GM12878 (cell line): ENCODE data around the gene KCNK5.

Experiments
- BHLHE40 ChIP-seq, 2 experiments: fragments of 450-650 bp in 1 of 2; IDR thresholded peaks; 2 replicates each; pipeline ENCODE4 v1.6.1; 2011 to 2017; ENCODE audit warnings: low read depth in 2 of 2, borderline replicate concordance in 1 of 2, improper control_type of control experiment in 1 of 2, low read length in 1 of 2, mild to moderate bottlenecking in 1 of 2
- CTCF ChIP-seq, 3 experiments: IDR thresholded peaks in 2 of 3; conservative IDR thresholded peaks in 1 of 3; 2 replicates each; pipeline ENCODE4 v1.5.1; 2011; ENCODE audit warnings: low read depth in 3 of 3, low read length in 3 of 3, mild to moderate bottlenecking in 3 of 3, control low read depth in 2 of 3, moderate library complexity in 2 of 3, inconsistent platforms in 1 of 3, mixed read lengths in 1 of 3; ENCODE audit not compliant: control insufficient read depth in 2 of 3, insufficient read depth in 1 of 3; ENCODE audit errors: extremely low read depth in 1 of 3
- EP300 ChIP-seq, 2 experiments: fragments of 150-350 bp in 1 of 2; IDR thresholded peaks; 2 replicates each; pipeline ENCODE4 v1.6.1; 2011 to 2012; ENCODE audit warnings: low read depth in 2 of 2, low read length in 2 of 2, borderline replicate concordance in 1 of 2, improper control_type of control experiment in 1 of 2, inconsistent platforms in 1 of 2; ENCODE audit not compliant: control insufficient read depth in 1 of 2
- EZH2 ChIP-seq: IDR thresholded peaks from 2 replicates; pipeline ENCODE4 v1.6.1; 2012; ENCODE audit warnings: low read depth, mild to moderate bottlenecking, control low read depth, inconsistent platforms, low read length, borderline replicate concordance; ENCODE audit not compliant: control insufficient read depth
- MTA3 ChIP-seq: IDR thresholded peaks from 2 replicates; pipeline ENCODE4 v1.6.1; 2012; ENCODE audit warnings: low read length, inconsistent platforms, borderline replicate concordance
- NR2C2 ChIP-seq: IDR thresholded peaks from 2 replicates; pipeline ENCODE4 v1.6.1; 2011; ENCODE audit warnings: borderline replicate concordance, low read depth; ENCODE audit not compliant: control insufficient read depth, insufficient read length
- POLR2A ChIP-seq: IDR thresholded peaks from 2 replicates; pipeline ENCODE4 v1.6.1; 2011; ENCODE audit warnings: low read depth, mild to moderate bottlenecking, low read length
- RFX5 ChIP-seq: IDR thresholded peaks from 2 replicates; pipeline ENCODE4 v1.6.1; 2011; ENCODE audit warnings: low read depth, low read length, improper control_type of control experiment
- SMC3 ChIP-seq: IDR thresholded peaks from 2 replicates; pipeline ENCODE4 v1.6.1; 2011; ENCODE audit warnings: low read length, improper control_type of control experiment, borderline replicate concordance
- ZBTB33 ChIP-seq: fragments of 450-650 bp; IDR thresholded peaks from 2 replicates; pipeline ENCODE4 v1.6.1; 2017; ENCODE audit warnings: mild to moderate bottlenecking
- TF ChIP-seq, protein P1 (sequence below): fragments of 150-350 bp; IDR thresholded peaks from 2 replicates; pipeline ENCODE4 v1.6.1; 2016; ENCODE audit warnings: low read depth, low read length

DNA sequence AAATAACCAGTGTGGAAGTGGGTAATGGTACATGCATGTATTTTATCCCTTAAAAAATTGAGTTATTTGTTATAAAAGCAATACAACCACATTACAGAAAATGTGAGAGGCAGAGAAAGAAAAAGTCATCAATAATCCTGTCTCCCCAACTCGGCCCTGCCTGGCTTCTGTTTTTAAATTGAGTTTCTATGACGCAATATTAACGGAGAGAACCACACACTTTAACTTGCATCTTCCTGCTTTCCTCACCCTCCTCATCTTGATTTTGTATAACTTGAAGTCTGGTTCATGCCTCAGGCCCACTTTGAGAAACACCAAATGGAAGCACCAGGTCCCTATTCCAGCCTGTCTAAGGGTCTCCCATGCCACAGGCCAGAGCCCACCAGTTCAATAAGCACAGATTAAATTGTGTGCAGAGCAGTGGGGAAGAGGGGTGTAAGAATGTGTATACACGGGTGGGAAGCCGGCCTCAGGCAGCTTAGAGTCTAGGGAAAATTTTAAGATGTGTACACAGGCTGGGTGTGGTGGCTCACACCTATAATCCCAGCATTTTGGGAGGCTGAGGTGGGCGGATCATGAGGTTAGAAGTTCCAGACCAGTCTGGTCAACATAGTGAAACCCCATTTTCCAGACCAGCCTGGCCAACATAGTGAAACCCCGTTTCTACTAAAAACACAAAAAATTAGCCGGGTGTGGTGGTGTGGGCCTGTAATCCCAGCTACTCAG is 15.9 kb downstream of the KCNK5 start:
- TF ChIP-seq MTA3 (no peak), EZH2 (no peak), EP300 (IDR thresholded peaks at IDR 0.05; ENCODE audit: borderline replicate concordance in 1 of 2, control insufficient read depth in 1 of 2, low read depth in 2 of 2, low read length in 2 of 2) (no peak), SMC3 (no peak), CTCF (IDR thresholded peaks at IDR 0.05 in 2 of 3, conservative IDR thresholded peaks at IDR 0.05 in 1 of 3; ENCODE audit: control insufficient read depth in 2 of 3, extremely low read depth in 1 of 3, insufficient read depth in 1 of 3, low read depth in 3 of 3, low read length in 3 of 3) (no peak), RFX5 (no peak), BHLHE40 (IDR thresholded peaks at IDR 0.05; ENCODE audit: borderline replicate concordance in 1 of 2, low read depth in 2 of 2, low read length in 1 of 2) (no peak), ZBTB33 (no peak), POLR2A (no peak), NR2C2 (no peak)
- TF ChIP-seq, protein P1, sequence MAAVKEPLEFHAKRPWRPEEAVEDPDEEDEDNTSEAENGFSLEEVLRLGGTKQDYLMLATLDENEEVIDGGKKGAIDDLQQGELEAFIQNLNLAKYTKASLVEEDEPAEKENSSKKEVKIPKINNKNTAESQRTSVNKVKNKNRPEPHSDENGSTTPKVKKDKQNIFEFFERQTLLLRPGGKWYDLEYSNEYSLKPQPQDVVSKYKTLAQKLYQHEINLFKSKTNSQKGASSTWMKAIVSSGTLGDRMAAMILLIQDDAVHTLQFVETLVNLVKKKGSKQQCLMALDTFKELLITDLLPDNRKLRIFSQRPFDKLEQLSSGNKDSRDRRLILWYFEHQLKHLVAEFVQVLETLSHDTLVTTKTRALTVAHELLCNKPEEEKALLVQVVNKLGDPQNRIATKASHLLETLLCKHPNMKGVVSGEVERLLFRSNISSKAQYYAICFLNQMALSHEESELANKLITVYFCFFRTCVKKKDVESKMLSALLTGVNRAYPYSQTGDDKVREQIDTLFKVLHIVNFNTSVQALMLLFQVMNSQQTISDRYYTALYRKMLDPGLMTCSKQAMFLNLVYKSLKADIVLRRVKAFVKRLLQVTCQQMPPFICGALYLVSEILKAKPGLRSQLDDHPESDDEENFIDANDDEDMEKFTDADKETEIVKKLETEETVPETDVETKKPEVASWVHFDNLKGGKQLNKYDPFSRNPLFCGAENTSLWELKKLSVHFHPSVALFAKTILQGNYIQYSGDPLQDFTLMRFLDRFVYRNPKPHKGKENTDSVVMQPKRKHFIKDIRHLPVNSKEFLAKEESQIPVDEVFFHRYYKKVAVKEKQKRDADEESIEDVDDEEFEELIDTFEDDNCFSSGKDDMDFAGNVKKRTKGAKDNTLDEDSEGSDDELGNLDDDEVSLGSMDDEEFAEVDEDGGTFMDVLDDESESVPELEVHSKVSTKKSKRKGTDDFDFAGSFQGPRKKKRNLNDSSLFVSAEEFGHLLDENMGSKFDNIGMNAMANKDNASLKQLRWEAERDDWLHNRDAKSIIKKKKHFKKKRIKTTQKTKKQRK: no peak
